ENCODE measurements around the gene ABCA7. TPM values are rescaled to one million over a fixed set of nuclear protein-coding genes. Genes with fewer than 3 reads are reported as not detected.

ABCA7 gene
- total RNA-seq, 1 donor, result 33.3 TPM

DNA sequence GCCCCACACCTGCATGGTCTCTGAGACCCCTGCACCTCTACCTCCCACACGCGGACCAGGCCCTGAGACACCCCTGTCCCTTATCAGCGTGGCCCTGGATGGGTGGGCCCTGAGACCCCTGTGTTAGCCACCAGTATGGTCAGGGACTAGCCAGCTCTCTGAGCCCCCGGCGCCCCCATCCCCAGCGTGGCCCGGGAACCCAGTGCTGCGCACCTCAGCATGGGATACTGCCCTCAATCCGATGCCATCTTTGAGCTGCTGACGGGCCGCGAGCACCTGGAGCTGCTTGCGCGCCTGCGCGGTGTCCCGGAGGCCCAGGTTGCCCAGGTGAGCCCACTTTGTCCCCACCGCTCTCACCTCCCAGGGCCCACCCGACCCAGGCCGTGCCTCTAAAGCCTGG, 22.1 kb downstream of the ABCA7 start:
- no peak overlapping the region for H3K4me2 ChIP-seq (ENCODE audit: insufficient read depth, low read length)
- no peaks in the 10 kb centered on the region for H3K4me1 ChIP-seq (ENCODE audit: insufficient read depth, low read length)
- DNase-seq (ENCODE audit: insufficient read length, low spot score, missing footprints), result no peak
- H3K36me3 ChIP-seq (ENCODE audit: insufficient read depth, low read length), result no peaks in the 10 kb centered on the region
- peaks cover 17% of the 10 kb centered on the region for H3K9me3 ChIP-seq (ENCODE audit: low read depth, low read length)
- TF ChIP-seq, protein P1, sequence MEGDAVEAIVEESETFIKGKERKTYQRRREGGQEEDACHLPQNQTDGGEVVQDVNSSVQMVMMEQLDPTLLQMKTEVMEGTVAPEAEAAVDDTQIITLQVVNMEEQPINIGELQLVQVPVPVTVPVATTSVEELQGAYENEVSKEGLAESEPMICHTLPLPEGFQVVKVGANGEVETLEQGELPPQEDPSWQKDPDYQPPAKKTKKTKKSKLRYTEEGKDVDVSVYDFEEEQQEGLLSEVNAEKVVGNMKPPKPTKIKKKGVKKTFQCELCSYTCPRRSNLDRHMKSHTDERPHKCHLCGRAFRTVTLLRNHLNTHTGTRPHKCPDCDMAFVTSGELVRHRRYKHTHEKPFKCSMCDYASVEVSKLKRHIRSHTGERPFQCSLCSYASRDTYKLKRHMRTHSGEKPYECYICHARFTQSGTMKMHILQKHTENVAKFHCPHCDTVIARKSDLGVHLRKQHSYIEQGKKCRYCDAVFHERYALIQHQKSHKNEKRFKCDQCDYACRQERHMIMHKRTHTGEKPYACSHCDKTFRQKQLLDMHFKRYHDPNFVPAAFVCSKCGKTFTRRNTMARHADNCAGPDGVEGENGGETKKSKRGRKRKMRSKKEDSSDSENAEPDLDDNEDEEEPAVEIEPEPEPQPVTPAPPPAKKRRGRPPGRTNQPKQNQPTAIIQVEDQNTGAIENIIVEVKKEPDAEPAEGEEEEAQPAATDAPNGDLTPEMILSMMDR (IDR thresholded peaks at IDR 0.05; ENCODE audit: extremely low read depth, low read depth, low read length), result no peak
- no peak overlapping the region for H3K4me3 ChIP-seq (ENCODE audit: insufficient read depth, low read length)
- H3K27ac ChIP-seq (ENCODE audit: low read depth, low read length), result no peak overlapping the region
- no peaks in the 10 kb centered on the region for H4K20me1 ChIP-seq (ENCODE audit: insufficient read depth, low read length)
- H2AFZ ChIP-seq (ENCODE audit: low read length), result no peak overlapping the region
- no peaks in the 10 kb centered on the region for H3K79me2 ChIP-seq (ENCODE audit: insufficient read depth, low read length)
- H3K27me3 ChIP-seq (ENCODE audit: insufficient read depth, low read length), result peaks cover 8% of the 10 kb centered on the region

DNA sequence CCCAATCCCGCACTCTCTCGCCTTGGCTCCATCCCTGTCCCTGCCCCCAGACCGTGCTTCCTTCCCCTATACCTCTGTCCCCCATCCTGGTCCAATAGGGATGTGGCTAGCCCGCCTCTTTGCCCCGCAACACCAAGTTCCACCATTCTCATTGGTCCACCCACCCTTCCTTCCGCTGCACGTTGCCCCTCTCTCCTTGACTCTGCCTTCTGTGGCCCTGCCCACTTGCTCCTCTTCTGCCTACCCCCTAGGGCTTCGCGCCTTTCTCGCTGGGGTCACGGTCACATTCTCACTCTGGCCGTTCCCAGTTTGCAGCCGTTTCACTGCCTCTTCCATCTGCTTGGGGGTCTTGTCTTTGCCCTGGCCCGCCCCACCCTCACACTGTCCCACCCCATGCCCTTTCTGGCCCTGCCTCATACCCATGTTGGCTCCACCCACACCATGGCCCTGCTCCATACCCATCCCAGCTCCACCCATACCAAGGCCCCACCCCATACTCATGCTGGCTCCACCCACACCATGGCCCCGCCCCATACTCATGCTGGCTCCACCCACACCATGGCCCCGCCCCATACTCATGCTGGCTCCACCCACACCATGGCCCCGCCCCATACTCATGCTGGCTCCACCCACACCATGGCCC, 22.6 kb downstream of the ABCA7 start:
- H3K36me3 ChIP-seq (ENCODE audit: insufficient read depth, low read length), result no peaks in the 10 kb centered on the region

DNA sequence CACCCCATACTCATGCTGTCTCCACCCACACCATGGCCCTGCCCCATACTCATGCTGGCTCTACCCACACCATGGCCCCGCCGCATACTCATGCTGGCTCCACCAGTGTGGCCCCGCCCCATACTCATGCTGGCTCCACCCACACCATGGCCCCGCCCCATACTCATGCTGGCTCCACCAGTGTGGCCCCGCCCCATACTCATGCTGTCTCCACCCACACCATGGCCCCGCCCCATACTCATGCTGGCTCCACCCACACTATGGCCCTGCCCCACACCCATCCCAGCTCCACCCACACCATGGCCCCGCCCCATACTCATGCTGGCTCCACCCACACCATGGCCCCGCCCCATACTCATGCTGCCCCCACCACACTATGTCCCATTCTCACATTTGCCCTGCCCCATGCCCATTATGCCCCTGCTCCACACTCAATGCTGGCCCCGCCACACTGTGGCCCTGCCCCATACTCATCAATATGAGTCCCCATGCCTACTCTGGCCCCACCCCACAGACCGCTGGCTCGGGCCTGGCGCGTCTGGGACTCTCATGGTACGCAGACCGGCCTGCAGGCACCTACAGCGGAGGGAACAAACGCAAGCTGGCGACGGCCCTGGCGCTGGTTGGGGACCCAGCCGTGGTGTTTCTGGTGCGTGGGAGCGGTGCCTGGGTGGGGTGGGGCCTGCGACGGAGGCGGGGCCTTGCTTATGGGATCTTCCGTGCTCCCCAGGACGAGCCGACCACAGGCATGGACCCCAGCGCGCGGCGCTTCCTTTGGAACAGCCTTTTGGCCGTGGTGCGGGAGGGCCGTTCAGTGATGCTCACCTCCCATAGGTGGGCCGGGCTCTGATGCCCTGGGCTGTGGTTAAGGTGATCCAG, 23.4 kb downstream of the ABCA7 start:
- H3K27me3 ChIP-seq (ENCODE audit: insufficient read depth, low read length), result peaks cover 19% of the 10 kb centered on the region
- no peaks in the 10 kb centered on the region for H4K20me1 ChIP-seq (ENCODE audit: insufficient read depth, low read length)
- no peaks in the 10 kb centered on the region for H3K79me2 ChIP-seq (ENCODE audit: insufficient read depth, low read length)
- H2AFZ ChIP-seq (ENCODE audit: low read length), result no peak overlapping the region
- H3K4me2 ChIP-seq (ENCODE audit: insufficient read depth, low read length), result no peak overlapping the region
- H3K27ac ChIP-seq (ENCODE audit: low read depth, low read length), result no peak overlapping the region
- no peaks in the 10 kb centered on the region for H3K4me1 ChIP-seq (ENCODE audit: insufficient read depth, low read length)
- H3K4me3 ChIP-seq (ENCODE audit: insufficient read depth, low read length), result no peak overlapping the region
- no peak for DNase-seq (ENCODE audit: insufficient read length, low spot score, missing footprints)
- no peaks in the 10 kb centered on the region for H3K36me3 ChIP-seq (ENCODE audit: insufficient read depth, low read length)
- TF ChIP-seq, protein P1 (IDR thresholded peaks at IDR 0.05; ENCODE audit: extremely low read depth, low read depth, low read length), result no peak
- H3K9me3 ChIP-seq (ENCODE audit: low read depth, low read length), result peaks cover 5% of the 10 kb centered on the region

More for the DNA sequence above, 22.6 kb downstream of the ABCA7 start:
- Histone ChIP-seq H3K27ac (ENCODE audit: low read depth, low read length) (no peak overlapping the region), H4K20me1 (ENCODE audit: insufficient read depth, low read length) (no peaks in the 10 kb centered on the region), H3K4me1 (ENCODE audit: insufficient read depth, low read length) (no peaks in the 10 kb centered on the region), H3K4me2 (ENCODE audit: insufficient read depth, low read length) (no peak overlapping the region), H3K9me3 (ENCODE audit: low read depth, low read length) (peaks cover 12% of the 10 kb centered on the region), H3K27me3 (ENCODE audit: insufficient read depth, low read length) (peaks cover 13% of the 10 kb centered on the region), H2AFZ (ENCODE audit: low read length) (no peak overlapping the region), H3K4me3 (ENCODE audit: insufficient read depth, low read length) (no peak overlapping the region), H3K79me2 (ENCODE audit: insufficient read depth, low read length) (no peaks in the 10 kb centered on the region)
- no peak for DNase-seq (ENCODE audit: insufficient read length, low spot score, missing footprints)
- TF ChIP-seq, protein P1 (IDR thresholded peaks at IDR 0.05; ENCODE audit: extremely low read depth, low read depth, low read length), result no peak
